GM08714 (cell line): ENCODE measurements around the gene KCNG4.

Source experiments
- H3K4me3 ChIP-seq: fragments of 200-500 bp; sonication (Bioruptor generic); 2 replicates; pipeline ENCODE4 v1.5.1; 2014; ENCODE audit warnings: mild to moderate bottlenecking, low read length, inconsistent platforms
- ZNF274 ChIP-seq: IDR thresholded peaks from 2 replicates; pipeline ENCODE4 v1.6.1; 2012; ENCODE audit warnings: mild to moderate bottlenecking, low read depth, low read length

The KCNG4 gene

DNA sequence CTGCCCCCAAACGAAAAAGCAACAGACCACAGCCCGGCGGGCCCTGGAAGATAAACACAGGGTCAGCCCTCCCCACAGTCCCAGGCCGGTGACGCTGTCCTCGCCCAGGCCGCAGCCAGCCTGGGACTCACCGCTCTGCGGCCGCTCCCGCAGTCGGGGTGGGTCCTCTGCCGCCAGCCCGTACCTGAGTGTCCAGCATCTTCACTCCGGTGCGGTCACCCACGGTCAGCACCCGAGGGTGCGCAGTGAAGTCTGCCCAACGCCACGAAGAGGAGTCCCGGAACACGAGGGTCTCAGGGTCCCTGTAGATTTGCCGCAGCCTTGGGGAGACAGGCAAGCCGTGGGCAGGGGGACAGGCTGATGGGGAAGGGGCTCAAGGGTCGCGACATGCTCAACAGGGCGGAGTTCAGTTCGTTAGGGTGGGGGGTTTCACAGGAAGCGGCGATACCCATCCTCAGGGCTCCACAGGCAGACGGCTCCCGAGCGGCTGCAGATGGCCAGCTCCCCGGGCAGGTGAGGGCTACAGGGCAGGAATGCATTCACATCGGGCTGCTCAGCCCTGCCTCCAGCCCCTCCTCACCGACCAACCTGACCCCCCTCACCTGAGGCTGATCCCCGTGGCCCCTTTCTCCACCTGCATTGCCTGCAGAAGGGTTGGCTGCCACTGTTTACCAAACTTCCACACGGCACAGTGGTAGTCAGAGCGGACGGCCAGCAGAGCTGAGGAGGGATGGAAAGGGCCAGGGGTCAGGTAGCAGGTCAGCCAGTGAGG lies 58.5 kb downstream of the KCNG4 start:
- TF ChIP-seq ZNF274 = no peak

DNA sequence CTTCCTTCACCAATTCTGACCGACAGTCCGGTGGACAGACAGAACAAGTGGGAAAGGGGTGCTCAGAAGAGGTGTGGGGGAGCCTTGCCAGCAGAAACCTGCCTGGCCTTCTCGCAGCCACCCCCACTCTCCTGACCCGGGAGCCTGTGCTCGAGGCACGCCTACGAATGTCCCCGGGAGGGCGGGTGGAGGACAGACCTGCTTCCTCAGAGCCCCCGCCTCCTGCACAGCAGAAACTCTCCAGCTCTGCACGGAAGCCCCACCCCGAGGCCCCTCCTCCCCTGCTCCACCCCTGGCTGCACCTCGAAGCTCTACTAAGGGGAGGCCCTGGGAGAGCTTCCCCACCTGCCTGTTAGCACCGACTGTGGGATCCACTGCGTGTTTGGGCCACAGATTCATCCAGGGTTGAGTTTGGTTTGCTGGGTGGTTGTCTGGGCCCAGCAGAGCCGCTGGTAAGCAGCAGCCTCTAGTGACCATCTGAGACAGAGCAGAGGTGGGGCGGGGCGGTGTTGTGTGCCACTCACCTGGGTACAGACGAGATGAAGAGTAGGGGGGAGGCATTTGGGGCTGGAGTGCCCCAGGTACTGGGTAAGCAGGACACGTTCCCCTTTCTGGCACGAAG lies 59.2 kb downstream of the KCNG4 start:
- no peak for TF ChIP-seq ZNF274
- no peak overlapping the region for H3K4me3 ChIP-seq

More for the DNA sequence above, 58.5 kb downstream of the KCNG4 start:
- H3K4me3 ChIP-seq = no peak overlapping the region

DNA sequence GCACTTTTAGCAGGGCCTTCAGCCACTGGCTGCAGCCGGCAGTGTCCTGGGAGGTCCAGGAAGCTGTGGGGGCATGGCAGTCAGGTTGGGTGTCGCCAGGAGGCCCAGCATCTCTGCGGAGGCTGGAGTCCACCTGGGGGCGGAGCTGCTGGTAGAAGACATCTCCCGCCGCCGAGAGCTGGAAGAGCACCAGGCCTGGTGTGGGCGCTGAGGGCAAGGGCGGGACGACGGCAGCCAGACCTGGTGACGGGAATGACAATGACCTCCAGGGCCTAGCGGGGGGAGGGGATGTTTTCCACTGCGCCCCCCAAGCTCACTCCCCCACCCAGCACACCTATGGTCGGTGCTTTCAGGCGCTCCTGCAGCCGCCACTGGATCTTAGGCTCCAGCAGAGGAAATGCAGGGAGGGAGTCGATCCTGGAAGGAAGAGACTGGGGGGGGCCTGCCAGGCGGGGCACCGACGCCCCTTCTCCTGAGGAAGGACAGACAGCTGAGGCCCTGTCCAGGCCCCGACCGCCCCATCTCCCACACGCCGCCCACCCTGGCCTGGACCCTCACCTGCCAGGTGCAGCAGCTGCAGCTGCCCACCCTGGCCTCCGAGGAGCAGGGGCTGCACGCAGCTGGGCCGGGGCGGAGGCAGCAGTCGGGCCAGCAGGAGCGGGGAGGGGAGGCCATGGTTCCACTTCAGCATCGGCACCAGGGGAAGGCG lies 60.0 kb downstream of the KCNG4 start:
- H3K4me3 ChIP-seq = no peak overlapping the region
- TF ChIP-seq ZNF274 = no peak

DNA sequence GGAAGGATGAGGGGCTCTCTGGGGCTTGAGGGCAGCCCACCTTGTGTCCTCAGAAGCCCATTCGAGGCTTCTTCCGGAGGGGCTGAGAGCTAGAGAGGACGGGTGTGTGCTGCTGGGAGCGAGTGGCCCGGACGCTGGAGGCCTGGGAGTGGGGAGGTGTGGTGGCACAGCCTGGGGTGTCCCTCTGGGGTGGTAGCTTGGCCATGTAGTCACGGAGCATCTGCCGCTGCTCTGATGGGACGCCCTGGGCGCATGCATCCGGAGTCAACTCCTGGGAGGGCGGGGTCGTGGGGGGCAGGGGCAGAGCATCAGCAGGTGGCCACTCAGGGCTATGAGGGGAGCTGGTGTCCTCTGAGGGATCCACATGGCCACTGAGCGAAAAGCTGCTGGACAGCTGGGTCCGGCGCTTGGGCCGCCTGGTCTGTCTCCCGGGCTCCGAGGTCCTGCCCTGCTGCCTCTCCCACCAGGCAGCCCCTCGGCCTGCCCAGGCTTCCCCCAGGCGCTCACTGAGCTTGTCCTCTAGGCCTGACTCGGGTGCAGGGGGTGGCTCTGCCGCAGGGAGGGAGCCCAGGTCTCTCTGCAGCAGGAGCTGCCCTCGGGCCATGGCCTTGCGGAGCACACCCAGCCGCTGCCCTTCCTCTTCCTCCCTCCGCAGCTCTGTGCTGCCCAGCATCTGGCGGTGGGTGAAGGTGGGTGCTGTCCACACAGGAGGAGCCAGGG lies 60.8 kb downstream of the KCNG4 start:
- no peak overlapping the region for H3K4me3 ChIP-seq
- TF ChIP-seq ZNF274 = no peak

DNA sequence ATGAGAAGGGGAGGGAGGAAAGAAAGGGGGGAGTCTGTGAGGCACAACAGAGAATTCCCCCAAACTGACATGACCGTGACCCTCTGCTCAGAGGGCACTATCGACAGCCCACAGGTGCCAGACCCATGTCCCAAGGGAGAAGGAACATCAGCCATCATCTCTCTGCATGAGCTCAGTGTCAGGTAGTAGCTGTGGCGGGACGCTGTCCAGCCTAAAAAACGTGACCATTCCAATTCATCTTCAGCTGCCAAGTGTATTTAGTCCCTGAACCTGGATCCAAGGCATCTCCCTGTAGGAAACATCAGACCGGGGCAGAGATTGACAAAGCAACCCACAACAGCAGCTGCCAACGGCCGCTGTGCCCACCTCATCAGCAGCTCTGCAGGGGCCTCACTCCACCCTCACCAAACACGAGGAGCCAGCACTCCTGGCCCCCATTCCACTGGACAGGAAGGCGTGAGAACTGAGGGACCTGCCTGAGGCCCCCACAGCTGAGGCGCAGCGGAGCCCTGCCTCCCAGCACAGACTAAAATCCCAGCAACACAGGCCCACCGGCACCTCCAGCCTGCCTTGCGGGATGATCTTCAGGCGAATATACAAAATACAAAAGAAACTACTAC lies 61.6 kb downstream of the KCNG4 start:
- TF ChIP-seq ZNF274 = no peak
- H3K4me3 ChIP-seq = no peak overlapping the region

DNA sequence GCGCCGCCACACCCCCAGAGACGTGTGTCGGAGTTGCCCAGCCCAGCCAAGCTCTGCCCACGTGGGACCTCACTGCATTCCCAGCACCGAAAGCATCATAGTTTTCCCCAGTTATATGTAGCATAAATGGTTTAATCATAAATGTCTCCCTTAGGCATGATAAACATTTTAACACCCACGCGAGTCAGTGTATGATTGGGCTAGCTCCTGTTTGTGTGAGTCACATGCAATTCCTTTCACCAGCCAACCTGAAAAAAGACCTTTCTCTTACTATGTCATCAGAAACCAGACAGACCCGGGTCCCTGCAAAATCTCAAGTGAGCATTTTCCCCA lies 62.1 kb downstream of the KCNG4 start:
- no peak overlapping the region for H3K4me3 ChIP-seq
- TF ChIP-seq ZNF274 = no peak

GRCh38 chr16:84176192-84177053 lies 63.4 kb downstream of the KCNG4 start:
- H3K4me3 ChIP-seq = no peak overlapping the region
- no peak for TF ChIP-seq ZNF274

DNA sequence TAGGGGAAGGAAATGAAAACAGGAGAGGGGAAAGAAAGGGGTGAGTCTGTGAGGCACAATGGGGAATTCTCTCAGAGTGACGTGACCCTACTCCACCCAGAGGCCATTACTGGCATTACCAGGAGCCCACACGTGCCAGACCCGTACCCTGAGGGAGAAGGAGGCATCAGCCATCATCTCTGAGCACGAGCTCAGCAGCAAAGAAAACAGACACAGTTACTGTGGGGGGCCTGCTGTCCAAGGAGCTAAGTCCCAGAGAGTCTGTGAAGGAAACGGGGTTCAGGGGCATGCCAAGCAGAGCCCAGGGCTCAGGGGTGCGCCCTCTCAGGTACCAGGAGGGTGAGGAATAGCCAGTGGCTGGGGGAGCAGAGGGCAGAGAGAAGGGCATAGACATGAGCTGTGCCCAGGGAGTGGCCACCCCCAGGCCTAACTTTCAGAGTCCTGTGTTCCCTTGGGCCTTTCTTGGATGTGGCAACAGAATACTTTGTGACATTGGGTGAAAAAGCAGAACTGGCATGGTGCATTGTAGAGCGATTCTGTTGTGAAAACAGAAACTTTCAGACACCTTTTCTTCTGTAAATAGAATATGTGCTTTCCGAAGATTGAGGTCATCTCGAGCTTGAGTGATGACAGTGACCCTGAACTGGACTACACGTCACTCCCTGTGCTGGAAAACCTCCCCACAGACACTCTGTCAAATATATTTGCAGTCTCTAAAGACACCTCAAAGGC lies 64.3 kb downstream of the KCNG4 start:
- H3K4me3 ChIP-seq = no peak overlapping the region; the same call in 1 of the 2 replicates
- no peak for TF ChIP-seq ZNF274

DNA sequence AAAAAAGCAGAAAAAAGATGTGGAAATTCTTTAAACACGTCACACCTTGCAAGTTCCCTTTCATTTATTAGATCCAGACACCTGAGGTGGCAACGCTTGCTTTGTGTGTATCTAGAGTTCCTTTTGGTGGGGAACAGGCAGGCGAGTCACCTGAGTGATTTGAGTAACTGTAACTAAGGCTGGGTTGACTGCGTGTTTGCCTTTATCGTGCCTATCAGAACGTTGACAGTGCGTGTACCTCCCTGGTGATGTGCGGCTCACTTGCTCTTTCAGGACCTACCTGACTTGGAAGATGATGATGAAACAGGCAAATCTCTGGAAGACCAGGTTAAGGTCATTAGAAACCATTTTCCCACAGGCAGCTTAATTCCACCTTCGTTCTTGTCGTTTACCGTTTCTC lies 65.4 kb downstream of the KCNG4 start:
- no peak for TF ChIP-seq ZNF274
- H3K4me3 ChIP-seq = no peak overlapping the region

DNA sequence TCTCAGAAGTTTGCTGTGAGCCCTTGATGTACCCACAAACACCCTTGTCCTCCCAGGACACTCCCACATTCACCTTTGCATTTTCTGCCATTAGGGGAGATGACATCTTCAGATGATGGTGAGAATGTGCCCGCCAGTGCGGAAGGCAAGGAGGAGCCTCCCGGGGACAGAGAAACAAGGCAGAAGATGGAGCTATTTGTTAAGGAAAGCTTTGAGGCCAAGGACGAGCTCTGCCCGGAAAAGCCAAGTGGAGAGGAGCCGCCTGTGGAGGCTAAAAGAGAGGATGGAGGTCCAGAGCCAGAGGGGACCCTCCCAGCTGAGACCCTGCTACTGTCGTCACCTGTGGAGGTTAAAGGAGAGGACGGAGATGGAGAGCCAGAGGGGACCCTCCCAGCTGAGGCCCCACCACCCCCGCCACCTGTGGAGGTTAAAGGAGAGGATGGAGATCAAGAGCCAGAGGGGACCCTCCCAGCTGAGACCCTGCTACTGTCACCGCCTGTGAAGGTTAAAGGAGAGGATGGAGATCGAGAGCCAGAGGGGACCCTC lies 70.0 kb downstream of the KCNG4 start:
- no peak overlapping the region for H3K4me3 ChIP-seq
- TF ChIP-seq ZNF274 = no peak
